Loucy (cell line): ENCODE measurements around the gene PLCL1.

Experiments used
- EZH2phosphoT487 ChIP-seq: fragments of 200-600 bp; IDR thresholded peaks from 2 replicates; pipeline ENCODE4 v1.6.1; 2018; ENCODE audit warnings: antibody characterized with exemption, mild to moderate bottlenecking, moderate library complexity, borderline replicate concordance
- TF ChIP-seq, protein P1 (sequence below): fragments of 200-600 bp; sonication (generic); conservative IDR thresholded peaks from 2 replicates; pipeline ENCODE4 v1.5.1; 2014; ENCODE audit warnings: mild to moderate bottlenecking, antibody characterized with exemption, low read length

- TF ChIP-seq, protein P1, sequence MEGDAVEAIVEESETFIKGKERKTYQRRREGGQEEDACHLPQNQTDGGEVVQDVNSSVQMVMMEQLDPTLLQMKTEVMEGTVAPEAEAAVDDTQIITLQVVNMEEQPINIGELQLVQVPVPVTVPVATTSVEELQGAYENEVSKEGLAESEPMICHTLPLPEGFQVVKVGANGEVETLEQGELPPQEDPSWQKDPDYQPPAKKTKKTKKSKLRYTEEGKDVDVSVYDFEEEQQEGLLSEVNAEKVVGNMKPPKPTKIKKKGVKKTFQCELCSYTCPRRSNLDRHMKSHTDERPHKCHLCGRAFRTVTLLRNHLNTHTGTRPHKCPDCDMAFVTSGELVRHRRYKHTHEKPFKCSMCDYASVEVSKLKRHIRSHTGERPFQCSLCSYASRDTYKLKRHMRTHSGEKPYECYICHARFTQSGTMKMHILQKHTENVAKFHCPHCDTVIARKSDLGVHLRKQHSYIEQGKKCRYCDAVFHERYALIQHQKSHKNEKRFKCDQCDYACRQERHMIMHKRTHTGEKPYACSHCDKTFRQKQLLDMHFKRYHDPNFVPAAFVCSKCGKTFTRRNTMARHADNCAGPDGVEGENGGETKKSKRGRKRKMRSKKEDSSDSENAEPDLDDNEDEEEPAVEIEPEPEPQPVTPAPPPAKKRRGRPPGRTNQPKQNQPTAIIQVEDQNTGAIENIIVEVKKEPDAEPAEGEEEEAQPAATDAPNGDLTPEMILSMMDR, result no peak
- no peak for TF ChIP-seq EZH2phosphoT487
Measured at GRCh38 chr2:198006733-198007132, 202.3 kb downstream of the PLCL1 start.
